HG02870 (cell line): ENCODE measurements around the gene CPNE7.
"Not testable (repeated sequence)": the region's sequence is repeated elsewhere in the genome, so short reads cannot be mapped to it uniquely, and the experiment has no call there.

Source experiments
- ATAC-seq: cut with Tn5 transposase; IDR thresholded peaks from one replicate; pipeline ENCODE4 v1.9.1; 2021; ENCODE audit warnings: mild to moderate bottlenecking, moderate library complexity; ENCODE audit not compliant: unreplicated experiment

CPNE7 gene

GRCh38 chr16:89565256-89565505 is 10.4 kb upstream of the CPNE7 start:
- no peak for ATAC-seq

- ATAC-seq: no peak
Observed at GRCh38 chr16:89565506-89566372, 9.8 kb upstream of the CPNE7 start.

- ATAC-seq: no peak
Observed at GRCh38 chr16:89567656-89568594, 7.6 kb upstream of the CPNE7 start.

GRCh38 chr16:89569506-89570341 is 5.8 kb upstream of the CPNE7 start:
- ATAC-seq: no peak

GRCh38 chr16:89570342-89570923 is 5.1 kb upstream of the CPNE7 start:
- no peak for ATAC-seq

- ATAC-seq: not testable (repeated sequence)
Observed at GRCh38 chr16:89570983-89571598, 4.5 kb upstream of the CPNE7 start.

- ATAC-seq: no peak
Observed at GRCh38 chr16:89571636-89572035, 3.9 kb upstream of the CPNE7 start.

- ATAC-seq: no peak
Observed at GRCh38 chr16:89572073-89572484, 3.5 kb upstream of the CPNE7 start.

- no peak for ATAC-seq
Observed at GRCh38 chr16:89572485-89573205, 2.9 kb upstream of the CPNE7 start.

- no peak for ATAC-seq
Observed at GRCh38 chr16:89573826-89574680, 1.5 kb upstream of the CPNE7 start.

GRCh38 chr16:89574681-89575246 is 794 bp upstream of the CPNE7 start:
- ATAC-seq: no peak

- ATAC-seq: no peak
Observed at GRCh38 chr16:89576153-89577054, 846 bp downstream of the CPNE7 start.

GRCh38 chr16:89577055-89577759 is 1.6 kb downstream of the CPNE7 start:
- ATAC-seq: no peak

GRCh38 chr16:89579351-89579750 is 3.8 kb downstream of the CPNE7 start:
- ATAC-seq: no peak

- ATAC-seq: no peak
Observed at GRCh38 chr16:89581045-89581695, 5.6 kb downstream of the CPNE7 start.

- no peak for ATAC-seq
Observed at GRCh38 chr16:89581861-89582563, 6.5 kb downstream of the CPNE7 start.
